Adrenal gland (tissue), 12 donors: Measurements from ENCODE around the gene ARPC2. TPM values are rescaled to one million over a fixed set of nuclear protein-coding genes. Genes with fewer than 3 reads are reported as not detected.

Source experiments
- DNase-seq, 7 donors: peaks; one replicate each; pipeline ENCODE4 v3.0.0-alpha.2; 2019 to 2020
- H3K27ac ChIP-seq, 5 donors: fragments of 200-600 bp; sonication (generic) in 4 of 5; 1 replicate in 3 of 5; 2 replicates in 2 of 5; pipeline versions ENCODE4 v1.5.1 to v1.8.0; 2016 to 2020; ENCODE audit warnings: mild to moderate bottlenecking in 1 of 5
- H3K27me3 ChIP-seq: fragments of 200-600 bp; 2 replicates; pipeline ENCODE4 v1.8.0; 2021
- H3K36me3 ChIP-seq, 2 donors: fragments of 200-600 bp; replicated peaks in 1 of 2; 1 replicate in 1 of 2; 2 replicates in 1 of 2; pipeline versions ENCODE4 v1.5.1 to v1.8.0; 2018 to 2022
- H3K4me1 ChIP-seq, 2 donors: fragments of 200-600 bp; replicated peaks in 1 of 2; 1 replicate in 1 of 2; 2 replicates in 1 of 2; pipeline versions ENCODE4 v1.5.1 to v1.8.0; 2018 to 2021
- H3K4me3 ChIP-seq, 4 donors: fragments of 200-600 bp; sonication (generic) in 3 of 4; one replicate each; pipeline ENCODE4 v1.5.1; 2016 to 2018
- H3K9me3 ChIP-seq, 3 donors: fragments of 200-600 bp; sonication (generic) in 1 of 3; replicated peaks in 1 of 3; 1 replicate in 2 of 3; 2 replicates in 1 of 3; pipeline versions ENCODE4 v1.5.1 to v1.8.0; 2016 to 2021
- CTCF ChIP-seq, 6 experiments: fragments of 450-650 bp in 4 of 6; fragments of 200-600 bp in 2 of 6; sonication (generic) in 1 of 6; IDR thresholded peaks; 1 replicate in 5 of 6; 2 replicates in 1 of 6; pipeline versions ENCODE4 v1.5.1 to v1.8.0; 2016 to 2021; ENCODE audit warnings: antibody characterized with exemption in 6 of 6, mild to moderate bottlenecking in 2 of 6, moderate library complexity in 1 of 6
- POLR2A ChIP-seq, 2 donors: fragments of 450-650 bp; IDR thresholded peaks; one replicate each; pipeline ENCODE4 v1.6.1; 2017; ENCODE audit warnings: antibody characterized with exemption in 2 of 2, mild to moderate bottlenecking in 2 of 2, moderate library complexity in 1 of 2
- WGBS, 4 donors: extraction: QIAGEN DNeasy Blood & Tissue Kit in 2 of 4; methylation state at CpG; one replicate each; pipeline versions ENCODE4 v1.1.5 to v1.1.7; 2013 to 2017; 5-methylcytosine and 5-hydroxymethylcytosine counted together
- intact Hi-C, 2 donors: fragments of 100-400 bp; cut with DNase I; formaldehyde crosslinking; loops; one replicate each; pipeline versions ENCODE4 v1.14.1 to v1.15.0; 2022 to 2023
- polyA plus RNA-seq, 3 donors: library from polyadenylated mRNA; stranded (reverse); fragments of 200-250 nt in 2 of 3; fragments of 350-450 nt in 1 of 3; fragmentation: Illumina TruSeq in 1 of 3; extraction: RNeasy Lipid Tissue Mini Kit (QIAGEN cat#74804) in 1 of 3; gene quantifications; one replicate each; pipeline ENCODE4 v1.2.3, GENCODE V29; 2013 to 2014
- total RNA-seq, 9 donors: library from RNA; depleted of rRNA in 4 of 9; stranded (reverse); fragments of >200 nt in 4 of 9; fragments of 120-200 nt in 1 of 9; fragmentation: NEBNext Ultra II Directional in 1 of 9; extraction: Animal tissue kit (Norgen Biotek cat#: 25700) in 1 of 9; gene quantifications; one replicate each; pipeline versions ENCODE4 v1.1.0 to v1.2.4, GENCODE V29; 2013 to 2023
- donor health status: healthy with polysubstance abuse.
- donor health status: Bipolar disorder and iron deficiency.
- donor health status: DM: yes; HTN: yes; CAD: no.
- donor health status: DM: no; HTN: no; CAD: no.
- donor health status: DM: no; HTN: no; CAD: no.
- donor health status: DM: yes; HTN: yes; CAD: no.

The ARPC2 gene
- total and polyA plus RNA-seq, 12 donors = 93.5 to 284 (median 180) TPM

DNA sequence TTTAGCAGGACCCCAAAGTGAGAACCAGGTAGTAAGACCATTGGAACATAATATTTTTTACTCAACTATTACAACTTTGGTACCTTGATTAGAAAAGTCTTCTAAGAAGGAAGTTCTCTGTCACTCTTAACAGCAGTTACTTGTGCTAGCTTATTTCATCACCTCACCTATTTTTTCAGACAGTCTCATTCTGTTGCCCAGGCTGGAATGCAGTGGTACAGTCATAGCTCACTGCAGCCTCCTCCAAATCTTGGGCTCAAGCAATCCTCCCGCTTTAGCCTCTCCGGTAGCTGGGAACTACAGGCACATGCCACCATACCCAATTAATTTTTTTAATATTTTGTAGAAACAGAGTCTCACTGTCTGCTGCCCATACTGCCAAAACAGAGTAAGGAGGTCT is 18.0 kb downstream of the ARPC2 start:
- DNase-seq = no peak
- intact Hi-C loops = no loop called here
- Histone ChIP-seq H3K9me3 (no peaks in the 10 kb centered on the region), H3K36me3 (peaks cover 0 to 89% of the 10 kb centered on the region in 2 donors), H3K4me3 (no peak overlapping the region), H3K4me1 (peaks cover 15 to 19% of the 10 kb centered on the region in 2 donors), H3K27me3 (no peaks in the 10 kb centered on the region), H3K27ac (no peak overlapping the region)
- no peak for TF ChIP-seq POLR2A (IDR thresholded peaks at IDR 0.05)
- TF ChIP-seq CTCF (IDR thresholded peaks at IDR 0.05) = no peak
- WGBS, 4 donors = 91 to 100% (median 97%) methylated on average over 2 of the region's 2 CpGs

DNA sequence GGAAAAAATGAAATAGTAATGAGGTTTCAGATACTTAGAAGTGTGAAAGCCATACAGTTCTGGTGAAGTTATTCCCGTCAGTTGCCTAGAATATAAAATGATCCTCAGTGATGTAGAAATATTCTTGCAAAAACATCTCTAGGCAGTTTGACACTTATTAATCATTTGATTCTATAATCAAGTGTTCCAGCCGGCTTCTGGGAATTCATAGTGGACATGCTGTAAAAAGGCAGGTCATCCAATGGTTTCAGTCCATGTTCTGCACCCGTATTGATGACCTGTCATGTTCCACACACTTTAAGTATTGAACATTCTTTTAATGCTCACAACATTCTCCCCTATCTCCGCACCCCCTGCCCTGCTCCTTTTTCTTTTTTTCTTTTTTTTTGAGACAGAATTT is 19.8 kb downstream of the ARPC2 start:
- no peaks in the 10 kb centered on the region for H3K27me3 ChIP-seq
- no peak for TF ChIP-seq CTCF (IDR thresholded peaks at IDR 0.05)
- no peak for TF ChIP-seq POLR2A (IDR thresholded peaks at IDR 0.05)
- peaks cover 0 to 89% of the 10 kb centered on the region in 2 donors for H3K36me3 ChIP-seq
- DNase-seq = no peak
- H3K27ac ChIP-seq = no peak overlapping the region
- WGBS, 4 donors = 87 to 93% (median 91%) methylated on average over 4 of the region's 4 CpGs
- no peaks in the 10 kb centered on the region for H3K9me3 ChIP-seq
- H3K4me3 ChIP-seq = no peak overlapping the region
- intact Hi-C loops = no loop called here
- H3K4me1 ChIP-seq = peaks cover 4 to 15% of the 10 kb centered on the region in 2 donors

DNA sequence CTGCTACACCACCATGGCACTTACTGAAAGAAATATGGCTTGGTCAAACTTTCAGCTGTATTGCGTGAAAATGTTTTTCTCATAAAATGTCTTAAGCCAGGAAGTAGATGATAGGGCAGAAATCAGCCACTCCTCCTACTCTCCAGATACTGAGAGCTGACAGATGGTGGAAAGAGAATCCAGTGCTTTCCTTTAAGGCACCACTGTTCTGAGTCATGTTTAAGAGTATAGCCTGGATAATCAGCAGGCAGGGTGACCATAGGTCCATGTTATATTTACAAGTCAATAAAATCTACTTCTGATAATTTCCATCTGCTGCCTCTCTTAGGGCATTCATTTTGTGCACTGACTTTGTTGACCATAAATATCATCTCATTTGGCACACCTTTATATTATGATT is 21.9 kb downstream of the ARPC2 start:
- Histone ChIP-seq H3K9me3 (no peaks in the 10 kb centered on the region), H3K27ac (peak overlapping the region in 3 of 5 donors; percentile 5 to 54 (median 46)), H3K4me3 (no peak overlapping the region), H3K36me3 (peaks cover 0 to 91% of the 10 kb centered on the region in 2 donors), H3K27me3 (no peaks in the 10 kb centered on the region), H3K4me1 (peaks cover 3 to 15% of the 10 kb centered on the region in 2 donors)
- 64 to 75% (median 72%) methylated on average over 1 of the region's 1 CpG for WGBS, 4 donors
- intact Hi-C loops = no loop called here
- DNase-seq = no peak
- TF ChIP-seq CTCF (IDR thresholded peaks at IDR 0.05) (no peak), POLR2A (IDR thresholded peaks at IDR 0.05) (no peak)

GRCh38 chr2:218244204-218244603 is 27.2 kb downstream of the ARPC2 start:
- Histone ChIP-seq H3K27ac (no peak overlapping the region), H3K4me3 (no peak overlapping the region), H3K36me3 (peaks cover 0 to 98% of the 10 kb centered on the region in 2 donors), H3K27me3 (no peaks in the 10 kb centered on the region), H3K9me3 (no peaks in the 10 kb centered on the region), H3K4me1 (peaks cover 0 to 7% of the 10 kb centered on the region in 2 donors)
- WGBS, 4 donors = 86 to 93% (median 87%) methylated on average over 1 of the region's 1 CpG
- no peak for DNase-seq
- TF ChIP-seq POLR2A (IDR thresholded peaks at IDR 0.05) = no peak
- no peak for TF ChIP-seq CTCF (IDR thresholded peaks at IDR 0.05)
- intact Hi-C loops = no loop called here
